ENCODE measurements around the gene ZNF548.
A peak's percentile ranks its signal among the peaks of the same experiment; 100 is the strongest.
"Not testable (repeated sequence)": the region's sequence is repeated elsewhere in the genome, so short reads cannot be mapped to it uniquely, and the experiment has no call there.

Gene ZNF548

DNA sequence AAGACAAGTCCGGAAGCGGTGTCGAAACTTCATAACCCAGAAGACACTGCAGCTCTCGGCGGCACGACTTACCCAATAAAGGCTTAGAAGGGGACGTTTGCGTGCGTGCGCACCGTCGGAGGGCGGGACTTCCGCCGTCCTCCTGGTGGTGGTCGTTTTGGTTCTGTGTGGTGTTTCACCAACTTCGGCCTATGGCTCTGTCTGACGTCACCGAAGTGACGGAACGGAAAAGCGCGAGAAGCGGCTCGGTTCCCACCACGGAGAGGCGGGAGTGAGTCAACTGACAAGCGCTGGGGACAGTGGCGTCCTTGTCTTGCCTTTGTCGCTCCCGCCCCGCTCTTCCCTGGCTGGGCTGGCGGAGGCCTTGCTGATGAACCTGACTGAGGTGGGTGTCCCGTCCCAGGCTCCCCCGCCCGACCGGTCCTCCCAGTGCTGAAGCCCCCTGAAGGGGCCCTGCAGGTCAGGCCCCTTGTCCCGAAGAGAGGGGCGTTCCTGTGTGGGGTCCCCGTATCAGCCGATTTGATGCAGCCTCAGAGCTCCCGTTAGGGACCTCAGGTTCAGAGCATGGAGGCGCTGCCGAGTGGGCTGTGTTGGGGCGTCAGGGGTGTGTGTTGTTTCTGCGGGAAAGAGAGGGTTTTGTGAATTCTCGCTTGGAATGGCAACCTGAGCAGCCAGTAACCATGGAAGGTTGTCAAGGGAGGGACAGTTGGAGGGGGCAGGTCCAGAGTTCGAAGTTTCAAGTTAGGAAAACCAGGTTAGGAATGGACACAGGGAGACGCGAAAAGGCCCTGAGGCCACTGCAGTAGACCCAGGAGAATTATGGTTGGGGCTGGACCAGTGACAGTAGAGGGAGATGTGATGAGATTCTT lies at the start of gene ZNF548:
Gene ZNF548 (plus strand): TSS at position 125 of the 869 bp plus-strand sequence. CDS start 246 bp downstream, at position 371.
- DNase-seq, result peak; percentile 97

GRCh38 chr19:57342582-57342981 lies 47.1 kb upstream of the ZNF548 start:
- no peak for DNase-seq

DNA sequence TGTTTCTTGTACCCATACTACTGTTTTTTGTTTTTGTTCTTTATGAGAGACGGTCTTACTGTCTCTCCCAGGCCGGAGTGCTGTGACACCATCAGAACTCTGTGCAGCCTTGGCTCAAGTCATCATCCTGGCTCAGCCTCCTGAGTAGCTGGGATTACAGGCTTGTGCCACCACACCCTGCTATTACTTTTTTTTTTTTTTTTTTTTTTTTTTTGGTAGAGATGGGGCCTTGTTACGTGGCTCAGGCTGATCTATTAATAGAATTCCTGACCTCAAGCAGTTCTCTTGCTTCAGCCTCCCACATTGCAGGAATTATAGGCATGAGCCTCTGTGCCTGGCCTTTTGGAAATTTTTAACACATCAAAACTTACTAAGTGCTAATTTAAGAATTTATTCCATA lies 41.5 kb upstream of the ZNF548 start:
- DNase-seq, result no peak

DNA sequence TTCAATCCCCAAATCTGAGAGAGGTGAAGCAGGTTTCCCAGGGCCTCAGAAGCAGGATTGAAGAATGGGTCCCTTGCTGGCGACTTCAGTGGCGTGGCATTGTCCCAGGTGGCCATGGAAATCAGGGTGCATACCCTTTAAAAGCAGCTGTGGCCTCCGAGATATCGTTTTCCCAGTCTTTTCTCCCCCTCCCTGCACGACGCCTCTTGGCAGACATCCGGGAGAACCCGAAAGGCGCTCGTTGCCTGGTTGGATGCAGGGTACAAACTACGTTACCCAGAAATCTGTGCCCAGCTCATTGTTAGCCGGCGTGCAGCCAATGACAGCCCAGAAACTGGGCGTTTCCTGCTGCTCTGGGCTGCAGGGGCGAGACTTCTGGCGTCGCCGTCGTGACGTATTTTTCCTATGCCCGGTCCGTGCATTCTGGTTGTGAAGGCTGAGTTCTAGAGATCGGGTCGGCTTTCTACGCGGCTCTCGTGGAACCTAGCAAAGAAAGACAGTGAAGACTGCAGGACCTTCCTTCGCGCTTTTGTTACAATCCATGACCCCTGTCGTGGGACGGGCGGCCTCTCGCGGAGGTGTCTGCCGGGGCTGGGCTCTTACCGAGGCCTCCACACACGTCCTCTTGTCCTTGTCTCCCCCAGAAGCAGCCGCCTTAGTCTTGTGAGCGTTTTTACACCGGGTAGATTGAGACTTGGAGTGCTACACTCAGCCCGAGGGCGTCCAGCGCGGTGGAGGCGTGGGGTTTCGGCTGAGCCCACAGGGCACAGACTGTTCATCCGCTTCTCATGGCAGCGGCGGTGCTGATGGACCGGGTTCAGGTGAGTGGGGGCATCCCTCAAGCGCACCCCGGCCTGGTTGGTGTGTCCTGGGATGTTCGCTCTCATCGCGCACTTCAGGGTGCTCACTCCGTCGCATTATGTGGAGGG lies 38.5 kb upstream of the ZNF548 start, which contains the start of gene ZNF304:
Gene ZNF304 (plus strand): TSS at position 395 of the 929 bp plus-strand sequence. CDS start 394 bp downstream, at position 789.
- peak; percentile 92 for DNase-seq

- DNase-seq, result no peak
These were observed 37.8 kb upstream of the ZNF548 start for GRCh38 chr19:57351867-57352266.

- no peak for DNase-seq
These were observed 33.7 kb upstream of the ZNF548 start for GRCh38 chr19:57355916-57356315.

DNA sequence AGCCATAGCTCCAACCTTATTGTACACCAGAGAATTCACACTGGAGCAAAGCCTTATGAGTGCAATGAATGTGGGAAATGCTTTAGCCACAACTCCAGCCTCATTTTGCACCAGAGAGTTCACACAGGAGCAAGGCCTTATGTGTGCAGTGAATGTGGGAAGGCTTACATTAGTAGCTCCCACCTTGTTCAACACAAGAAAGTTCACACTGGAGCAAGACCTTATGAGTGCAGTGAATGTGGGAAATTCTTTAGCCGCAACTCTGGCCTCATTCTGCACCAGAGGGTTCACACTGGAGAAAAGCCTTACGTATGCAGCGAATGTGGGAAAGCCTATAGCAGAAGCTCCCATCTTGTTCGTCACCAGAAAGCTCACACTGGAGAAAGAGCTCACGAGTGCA lies 32.2 kb upstream of the ZNF548 start:
- DNase-seq, result no peak

GRCh38 chr19:57359300-57359699 lies 30.4 kb upstream of the ZNF548 start:
- no peak for DNase-seq

DNA sequence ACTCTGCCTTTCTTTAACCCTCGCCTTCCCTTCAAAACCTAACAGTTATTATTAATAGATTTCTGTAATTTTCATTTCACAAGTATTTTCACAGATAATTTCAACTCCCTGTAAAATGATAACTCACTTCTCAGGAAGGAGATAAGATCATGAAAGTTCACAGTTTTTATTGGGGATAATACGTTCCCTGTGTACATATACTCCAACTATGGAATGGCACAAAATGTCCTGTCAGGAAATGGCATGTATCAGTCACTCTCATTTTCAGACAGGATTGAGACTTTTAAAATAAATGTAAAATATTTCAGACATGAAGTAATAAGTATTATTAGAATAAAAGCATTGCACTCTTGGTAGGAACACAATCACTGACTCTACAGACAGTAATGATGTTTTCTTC lies 27.2 kb upstream of the ZNF548 start:
- DNase-seq, result no peak

DNA sequence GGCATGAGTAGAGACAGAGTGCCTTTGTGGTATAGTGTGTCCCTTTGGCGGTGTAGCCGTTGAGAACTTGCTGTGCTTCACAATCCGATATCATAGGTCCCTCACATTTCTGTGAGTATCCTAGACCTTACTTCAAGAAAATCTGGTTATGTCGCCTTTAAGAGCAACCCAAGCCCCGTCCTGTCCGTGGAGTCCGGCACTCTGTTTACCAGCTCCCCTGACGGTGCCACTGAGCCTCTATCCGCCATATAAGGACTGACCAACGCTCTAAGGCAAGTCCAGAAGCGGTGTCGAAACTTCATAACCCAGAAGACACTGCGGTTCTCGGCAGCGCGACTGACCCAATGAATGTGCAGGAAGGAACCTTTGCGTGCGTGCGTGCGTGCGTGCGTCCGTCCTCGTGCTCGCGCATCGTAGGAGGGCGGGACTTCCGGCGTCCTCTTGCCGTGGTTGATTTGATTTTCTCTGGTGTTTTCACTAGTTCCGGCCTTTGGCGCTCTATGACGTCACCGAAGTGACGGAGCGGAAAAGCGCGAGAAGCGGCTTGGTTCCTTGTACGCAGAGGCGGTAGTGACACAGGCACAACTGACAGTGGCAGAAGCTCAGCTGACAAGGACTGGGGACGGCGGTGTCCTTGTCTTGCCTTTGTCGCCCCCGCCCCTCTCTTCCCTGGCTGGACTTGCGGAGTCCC lies 26.5 kb upstream of the ZNF548 start, which contains the start of the genes TRAPPC2B and ZNF547:
Gene TRAPPC2B (plus strand): TSS at position 555 of the 691 bp plus-strand sequence. CDS start 1,283 bp downstream, outside the sequence.
Gene ZNF547 (plus strand): TSS at position 555 of the 691 bp plus-strand sequence. CDS start 5,005 bp downstream, outside the sequence.
- DNase-seq, result peak; percentile 100

DNA sequence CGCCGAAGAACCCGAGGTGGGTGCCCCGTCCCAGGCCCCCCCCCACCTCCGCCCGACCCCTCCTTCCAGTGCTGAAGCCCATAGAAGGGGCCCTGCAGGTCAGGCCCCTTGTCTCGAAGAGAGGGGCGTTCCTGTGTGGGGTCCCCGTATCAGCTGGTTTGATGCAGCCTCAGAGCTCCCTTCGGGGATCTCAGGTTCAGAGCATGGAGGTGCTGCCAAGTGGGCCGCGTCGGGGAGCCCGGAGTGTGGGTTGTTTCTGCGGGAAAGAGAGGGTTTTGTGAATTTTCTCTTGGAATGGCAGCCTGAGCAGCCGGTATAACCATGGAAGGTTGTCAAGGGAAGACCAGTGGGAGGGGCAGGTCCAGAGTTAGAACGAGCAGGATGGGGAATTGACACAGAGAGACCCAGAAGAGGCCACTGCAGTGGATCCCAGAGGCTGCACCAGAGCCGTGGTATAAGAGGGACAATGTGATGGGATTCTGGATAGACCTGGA lies 25.9 kb upstream of the ZNF548 start:
- peak; percentile 40 for DNase-seq

- no peak for DNase-seq
These were observed 22.9 kb upstream of the ZNF548 start for GRCh38 chr19:57366776-57367175.

DNA sequence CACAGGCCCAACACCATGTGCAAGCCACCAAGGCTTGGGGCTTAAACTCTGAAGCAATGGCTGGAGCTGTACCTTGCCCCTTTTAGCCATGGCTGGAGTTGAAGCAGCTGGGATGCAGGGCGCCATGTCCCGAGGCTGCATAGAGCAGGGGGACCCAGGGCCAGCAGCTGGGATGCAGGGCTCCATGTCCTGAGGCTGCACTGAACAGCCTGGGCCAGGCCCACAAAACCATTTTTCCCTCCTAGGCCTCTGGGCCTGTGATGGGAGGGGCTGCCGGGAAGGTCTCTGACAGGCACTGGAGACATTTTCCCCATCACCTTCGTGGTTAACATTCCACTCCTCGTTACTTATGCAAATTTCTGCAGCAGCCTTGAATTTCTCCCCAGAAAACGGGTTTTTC lies 15.5 kb upstream of the ZNF548 start:
- no peak for DNase-seq

DNA sequence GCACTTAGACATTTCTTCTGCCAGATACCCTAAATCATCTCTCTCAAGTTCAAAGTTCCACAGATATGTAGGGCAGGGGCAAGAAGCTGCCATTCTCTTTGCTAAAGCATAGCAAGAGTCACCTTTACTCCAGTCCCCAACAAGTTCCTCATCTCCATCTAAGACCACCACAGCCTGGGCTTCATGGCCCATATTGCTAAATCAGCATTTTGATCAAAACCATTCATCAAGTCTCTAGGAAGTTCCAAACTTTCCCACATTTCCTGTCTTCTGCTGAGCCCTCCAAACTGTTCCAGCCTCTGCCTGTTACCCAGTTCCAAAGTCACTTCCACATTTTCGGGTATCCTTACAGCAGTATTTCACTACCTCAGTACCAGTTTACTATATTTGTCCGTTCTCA lies 15.0 kb upstream of the ZNF548 start:
- DNase-seq, result not testable (repeated sequence)

GRCh38 chr19:57376151-57376550 lies 13.5 kb upstream of the ZNF548 start:
- no peak for DNase-seq

DNA sequence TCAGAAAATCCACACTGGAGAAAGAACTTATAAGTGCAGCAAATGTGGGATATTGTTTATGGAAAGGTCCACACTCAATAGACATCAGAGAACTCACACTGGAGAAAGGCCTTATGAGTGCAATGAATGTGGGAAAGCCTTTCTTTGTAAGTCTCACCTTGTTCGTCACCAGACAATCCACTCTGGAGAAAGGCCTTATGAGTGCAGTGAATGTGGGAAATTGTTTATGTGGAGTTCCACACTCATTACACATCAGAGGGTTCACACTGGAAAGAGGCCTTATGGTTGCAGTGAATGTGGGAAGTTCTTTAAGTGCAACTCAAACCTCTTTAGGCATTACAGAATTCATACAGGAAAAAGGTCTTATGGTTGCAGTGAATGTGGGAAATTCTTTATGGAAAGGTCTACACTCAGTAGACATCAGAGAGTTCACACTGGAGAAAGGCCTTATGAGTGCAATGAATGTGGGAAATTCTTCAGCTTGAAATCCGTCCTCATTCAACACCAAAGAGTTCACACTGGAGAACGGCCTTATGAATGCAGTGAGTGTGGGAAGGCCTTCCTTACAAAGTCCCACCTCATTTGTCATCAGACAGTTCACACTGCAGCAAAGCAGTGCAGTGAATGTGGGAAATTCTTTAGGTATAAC lies 12.0 kb upstream of the ZNF548 start:
- no peak for DNase-seq

GRCh38 chr19:57380923-57381322 lies 8.7 kb upstream of the ZNF548 start:
- no peak for DNase-seq

- DNase-seq, result no peak
These were observed 6.7 kb upstream of the ZNF548 start for GRCh38 chr19:57382806-57383488.

DNA sequence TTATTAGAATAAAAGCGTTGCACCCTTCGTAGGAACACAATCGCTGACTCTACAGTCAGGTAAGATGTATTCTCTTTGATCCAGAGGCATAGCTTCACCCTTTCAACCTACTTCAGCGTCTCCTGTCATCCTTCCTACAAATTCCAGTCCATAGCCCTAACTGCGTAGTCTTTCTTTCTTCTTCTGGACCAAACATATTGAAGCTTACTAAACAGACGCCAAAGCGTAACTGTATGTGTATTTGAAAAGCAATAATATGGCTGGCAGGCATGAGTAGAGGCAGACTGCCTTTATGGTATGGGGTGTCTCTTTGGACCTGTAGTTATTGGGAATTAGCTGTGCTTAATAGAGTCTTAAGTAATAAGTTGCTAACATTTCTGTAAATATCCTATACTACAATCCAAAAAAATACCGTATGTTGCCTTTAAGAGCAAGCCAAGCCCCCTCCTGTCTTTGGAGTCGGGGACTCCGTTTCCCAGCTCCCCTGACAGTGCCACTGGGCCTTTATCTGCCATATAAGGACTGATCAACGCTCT lies 392 bp upstream of the ZNF548 start:
- DNase-seq, result no peak

GRCh38 chr19:57395710-57396109 lies 6.1 kb downstream of the ZNF548 start:
- no peak for DNase-seq

DNA sequence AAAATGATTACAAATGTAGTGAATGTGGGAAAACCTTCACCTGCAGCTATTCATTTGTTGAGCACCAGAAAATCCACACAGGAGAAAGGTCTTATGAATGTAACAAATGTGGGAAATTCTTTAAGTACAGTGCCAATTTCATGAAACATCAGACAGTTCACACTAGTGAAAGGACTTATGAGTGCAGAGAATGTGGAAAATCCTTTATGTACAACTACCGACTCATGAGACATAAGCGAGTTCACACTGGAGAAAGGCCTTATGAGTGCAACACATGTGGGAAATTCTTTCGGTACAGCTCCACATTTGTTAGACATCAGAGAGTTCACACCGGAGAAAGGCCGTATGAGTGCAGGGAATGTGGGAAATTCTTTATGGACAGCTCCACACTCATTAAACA lies 9.2 kb downstream of the ZNF548 start:
- DNase-seq, result no peak
